Hepatocyte (in vitro differentiated cells): Measurements from ENCODE around the gene SLC7A10. TPM values are rescaled to one million over a fixed set of nuclear protein-coding genes. Genes with fewer than 3 reads are reported as not detected.

Experiments used
- DNase-seq: peaks from one replicate; pipeline ENCODE4 v3.0.0-alpha.2; 2016; ENCODE audit warnings: low spot score
- H2AFZ ChIP-seq: fragments of 200-600 bp; sonication (generic); 2 replicates; pipeline ENCODE4 v1.6.0; 2016; ENCODE audit warnings: antibody characterized with exemption, mild to moderate bottlenecking
- H3K27ac ChIP-seq: fragments of 200-600 bp; sonication (generic); 2 replicates; pipeline ENCODE4 v1.5.1; 2016; ENCODE audit warnings: mild to moderate bottlenecking
- H3K27me3 ChIP-seq: fragments of 200-600 bp; sonication (generic); 2 replicates; pipeline ENCODE4 v1.6.1; 2016
- H3K36me3 ChIP-seq: fragments of 200-600 bp; sonication (generic); replicated peaks from 2 replicates; pipeline ENCODE4 v1.5.1; 2016; ENCODE audit warnings: low read depth; ENCODE audit not compliant: insufficient read depth
- H3K4me1 ChIP-seq: fragments of 200-600 bp; sonication (generic); 2 replicates; pipeline ENCODE4 v1.5.1; 2016; ENCODE audit warnings: mild to moderate bottlenecking, moderate library complexity; ENCODE audit not compliant: insufficient read depth
- H3K4me2 ChIP-seq: fragments of 200-600 bp; sonication (generic); 2 replicates; pipeline ENCODE4 v1.6.0; 2016
- H3K4me3 ChIP-seq: fragments of 200-600 bp; sonication (generic); 2 replicates; pipeline ENCODE4 v1.5.1; 2016; ENCODE audit warnings: mild to moderate bottlenecking
- H3K79me2 ChIP-seq: fragments of 200-600 bp; sonication (generic); 2 replicates; pipeline ENCODE4 v1.6.0; 2017; ENCODE audit warnings: mild to moderate bottlenecking
- H3K9me2 ChIP-seq: fragments of 200-600 bp; sonication (generic); replicated peaks from 2 replicates; pipeline ENCODE4 v1.6.0; 2017; ENCODE audit warnings: mild to moderate bottlenecking; ENCODE audit not compliant: insufficient read depth
- H3K9me3 ChIP-seq: fragments of 200-600 bp; sonication (generic); 2 replicates; pipeline ENCODE4 v1.5.1; 2016; ENCODE audit warnings: low read depth, mild to moderate bottlenecking
- H4K20me1 ChIP-seq: fragments of 200-600 bp; sonication (generic); 2 replicates; pipeline ENCODE4 v1.6.0; 2016; ENCODE audit warnings: mild to moderate bottlenecking; ENCODE audit not compliant: insufficient read depth, poor library complexity, severe bottlenecking
- EZH2 ChIP-seq: fragments of 200-600 bp; sonication (generic); IDR thresholded peaks from 2 replicates; pipeline ENCODE4 v1.6.1; 2016; ENCODE audit warnings: antibody characterized with exemption, mild to moderate bottlenecking, borderline replicate concordance
- EZH2phosphoT487 ChIP-seq: fragments of 200-600 bp; sonication (generic); IDR thresholded peaks from one replicate; pipeline ENCODE4 v1.6.1; 2018; ENCODE audit warnings: antibody characterized with exemption, mild to moderate bottlenecking, low read depth, moderate library complexity; ENCODE audit not compliant: unreplicated experiment, severe bottlenecking
- WGBS: methylation state at CpG from one replicate; pipeline ENCODE4 v1.1.6; 2016; ENCODE audit warnings: low lambda C conversion rate; ENCODE audit errors: missing lambda C conversion rate; 5-methylcytosine and 5-hydroxymethylcytosine counted together
- polyA plus RNA-seq: library from polyadenylated mRNA; unstranded; fragments of >200 nt; fragmentation: Nextera tagmentation; extraction: Ambion mirVana; gene quantifications from 2 replicates; pipeline ENCODE4 v1.2.1, GENCODE V29; 2016
- total RNA-seq: library from RNA; depleted of rRNA; stranded (reverse); fragments of >200 nt; gene quantifications from 2 replicates; pipeline ENCODE4 v1.2.3, GENCODE V29; 2014
- TF ChIP-seq, protein P1 (sequence below): fragments of 200-600 bp; sonication (generic); IDR thresholded peaks from 2 replicates; pipeline ENCODE4 v1.5.1; 2016; ENCODE audit warnings: antibody characterized with exemption, mild to moderate bottlenecking; ENCODE audit not compliant: poor library complexity

Gene SLC7A10
- total and polyA plus RNA-seq, 2 experiments from 2014 or later, result 5.5 to 7.3 TPM

DNA sequence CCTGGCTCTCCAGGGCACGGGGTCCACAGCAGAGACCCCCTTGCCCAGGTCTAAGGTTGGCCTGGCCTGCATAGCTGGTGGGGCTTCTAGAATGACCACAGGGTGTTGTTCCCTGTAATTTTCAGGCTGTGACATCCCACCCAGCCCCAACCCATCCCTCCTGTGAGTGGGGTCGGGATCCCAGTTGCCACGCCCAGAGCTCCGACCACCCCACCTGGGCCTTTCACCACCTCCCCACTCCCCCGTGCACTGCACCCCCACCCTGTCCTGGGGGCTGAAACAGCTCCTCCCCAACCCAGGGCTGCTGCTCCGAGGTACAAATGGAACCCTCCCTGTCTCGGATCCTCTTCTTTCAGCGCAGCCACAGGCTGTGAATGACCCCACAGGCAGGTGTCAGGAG, 8.4 kb upstream of the SLC7A10 start:
- H2AFZ ChIP-seq, result no peak overlapping the region
- peaks cover 5% of the 10 kb centered on the region for H3K27me3 ChIP-seq
- 82% methylated on average over 6 of the region's 8 CpGs for WGBS
- H3K9me2 ChIP-seq, result no peaks in the 10 kb centered on the region
- H3K9me3 ChIP-seq, result no peaks in the 10 kb centered on the region
- no peak overlapping the region for H3K4me2 ChIP-seq
- H3K36me3 ChIP-seq, result no peaks in the 10 kb centered on the region
- H3K27ac ChIP-seq, result no peak overlapping the region
- no peaks in the 10 kb centered on the region for H3K4me1 ChIP-seq
- no peak for DNase-seq
- TF ChIP-seq, protein P1, sequence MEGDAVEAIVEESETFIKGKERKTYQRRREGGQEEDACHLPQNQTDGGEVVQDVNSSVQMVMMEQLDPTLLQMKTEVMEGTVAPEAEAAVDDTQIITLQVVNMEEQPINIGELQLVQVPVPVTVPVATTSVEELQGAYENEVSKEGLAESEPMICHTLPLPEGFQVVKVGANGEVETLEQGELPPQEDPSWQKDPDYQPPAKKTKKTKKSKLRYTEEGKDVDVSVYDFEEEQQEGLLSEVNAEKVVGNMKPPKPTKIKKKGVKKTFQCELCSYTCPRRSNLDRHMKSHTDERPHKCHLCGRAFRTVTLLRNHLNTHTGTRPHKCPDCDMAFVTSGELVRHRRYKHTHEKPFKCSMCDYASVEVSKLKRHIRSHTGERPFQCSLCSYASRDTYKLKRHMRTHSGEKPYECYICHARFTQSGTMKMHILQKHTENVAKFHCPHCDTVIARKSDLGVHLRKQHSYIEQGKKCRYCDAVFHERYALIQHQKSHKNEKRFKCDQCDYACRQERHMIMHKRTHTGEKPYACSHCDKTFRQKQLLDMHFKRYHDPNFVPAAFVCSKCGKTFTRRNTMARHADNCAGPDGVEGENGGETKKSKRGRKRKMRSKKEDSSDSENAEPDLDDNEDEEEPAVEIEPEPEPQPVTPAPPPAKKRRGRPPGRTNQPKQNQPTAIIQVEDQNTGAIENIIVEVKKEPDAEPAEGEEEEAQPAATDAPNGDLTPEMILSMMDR, result no peak
- H4K20me1 ChIP-seq, result no peaks in the 10 kb centered on the region
- no peaks in the 10 kb centered on the region for H3K79me2 ChIP-seq
- H3K4me3 ChIP-seq, result no peak overlapping the region

DNA sequence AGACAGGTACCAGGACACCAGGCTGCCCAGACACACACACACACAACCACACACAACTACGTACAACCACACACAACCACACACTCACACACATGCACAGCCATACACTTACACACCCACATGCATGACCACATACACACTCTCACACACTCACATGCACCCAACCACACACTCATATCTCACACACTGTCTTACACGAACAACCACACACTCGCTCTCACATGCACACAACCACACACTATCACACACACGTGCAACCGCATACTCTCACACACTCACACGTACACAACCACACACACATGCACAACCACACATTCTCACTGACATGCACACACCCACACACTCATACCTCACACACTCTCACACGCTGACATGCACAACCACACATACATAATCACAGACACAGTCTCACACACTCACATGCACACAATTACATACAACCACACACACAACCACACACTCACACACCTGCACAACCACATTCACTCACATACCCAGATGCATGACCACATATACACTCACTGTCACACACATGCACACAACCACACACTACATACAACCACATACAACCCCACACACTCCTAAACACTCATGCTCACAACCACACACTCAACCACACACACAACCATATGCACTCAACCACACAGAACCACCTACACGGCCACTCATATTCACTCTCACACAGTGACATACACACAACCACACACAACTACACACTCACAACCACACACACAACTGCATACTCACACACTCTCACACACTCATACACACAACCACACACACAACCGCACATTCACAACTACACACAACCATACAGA, 7.6 kb upstream of the SLC7A10 start:
- H3K79me2 ChIP-seq, result no peaks in the 10 kb centered on the region
- 98% methylated on average over 9 of the region's 9 CpGs for WGBS
- H3K4me1 ChIP-seq, result no peaks in the 10 kb centered on the region
- H3K27me3 ChIP-seq, result peaks cover 5% of the 10 kb centered on the region
- H3K9me3 ChIP-seq, result no peaks in the 10 kb centered on the region
- DNase-seq, result no peak
- no peak overlapping the region for H3K27ac ChIP-seq
- no peak overlapping the region for H3K4me2 ChIP-seq
- H3K4me3 ChIP-seq, result no peak overlapping the region
- no peak for TF ChIP-seq EZH2phosphoT487
- TF ChIP-seq, protein P1, result no peak
- no peak for TF ChIP-seq EZH2
- no peak overlapping the region for H2AFZ ChIP-seq
- H4K20me1 ChIP-seq, result no peaks in the 10 kb centered on the region
- H3K9me2 ChIP-seq, result no peaks in the 10 kb centered on the region
- H3K36me3 ChIP-seq, result no peaks in the 10 kb centered on the region

DNA sequence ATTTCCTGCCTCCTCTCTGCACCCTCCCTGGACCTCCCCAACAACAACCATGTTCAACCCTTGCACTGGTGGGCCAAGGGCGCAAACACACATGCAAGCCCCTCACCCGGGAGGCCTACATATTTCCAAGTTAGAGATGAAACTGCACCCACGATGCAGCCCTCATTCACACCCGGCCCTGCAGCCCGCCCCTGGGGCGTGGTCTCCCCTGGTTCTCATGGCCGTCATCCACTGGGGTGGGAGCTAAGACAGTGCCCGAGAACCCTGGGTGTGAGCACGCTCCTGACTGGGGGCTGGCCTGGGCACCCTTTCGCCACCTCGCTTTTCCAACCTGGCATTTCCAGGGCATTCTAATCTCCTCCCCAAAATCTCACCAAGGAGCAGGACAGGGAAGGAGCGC, 7.0 kb upstream of the SLC7A10 start:
- no peaks in the 10 kb centered on the region for H3K79me2 ChIP-seq
- no peak overlapping the region for H3K4me3 ChIP-seq
- no peaks in the 10 kb centered on the region for H3K36me3 ChIP-seq
- H3K9me3 ChIP-seq, result peaks cover 3% of the 10 kb centered on the region
- TF ChIP-seq, protein P1, result no peak
- no peak for TF ChIP-seq EZH2phosphoT487
- TF ChIP-seq EZH2, result no peak
- H2AFZ ChIP-seq, result no peak overlapping the region
- peaks cover 8% of the 10 kb centered on the region for H3K27me3 ChIP-seq
- H3K4me1 ChIP-seq, result no peaks in the 10 kb centered on the region
- H3K27ac ChIP-seq, result no peak overlapping the region
- WGBS, result 84% methylated on average over 12 of the region's 12 CpGs
- no peak overlapping the region for H3K4me2 ChIP-seq
- H4K20me1 ChIP-seq, result no peaks in the 10 kb centered on the region
- no peaks in the 10 kb centered on the region for H3K9me2 ChIP-seq
- no peak for DNase-seq
